SK-N-SH treated with all-trans-retinoic acid at 6 μM for 48 hours (cell line): ENCODE measurements around the gene PIK3CB.

Experiments used
- ZFP3 ChIP-seq: fragments of 250-450 bp; sonication (Bioruptor Pico); IDR thresholded peaks from 2 replicates; pipeline ENCODE4 v1.5.0; 2020; ENCODE audit warnings: mild to moderate bottlenecking, moderate library complexity
- TF ChIP-seq, protein P1 (sequence below): fragments of 250-450 bp; sonication (Bioruptor Pico); IDR thresholded peaks from 2 replicates; pipeline ENCODE4 v1.5.0; 2020; ENCODE audit warnings: mild to moderate bottlenecking, moderate library complexity

DNA sequence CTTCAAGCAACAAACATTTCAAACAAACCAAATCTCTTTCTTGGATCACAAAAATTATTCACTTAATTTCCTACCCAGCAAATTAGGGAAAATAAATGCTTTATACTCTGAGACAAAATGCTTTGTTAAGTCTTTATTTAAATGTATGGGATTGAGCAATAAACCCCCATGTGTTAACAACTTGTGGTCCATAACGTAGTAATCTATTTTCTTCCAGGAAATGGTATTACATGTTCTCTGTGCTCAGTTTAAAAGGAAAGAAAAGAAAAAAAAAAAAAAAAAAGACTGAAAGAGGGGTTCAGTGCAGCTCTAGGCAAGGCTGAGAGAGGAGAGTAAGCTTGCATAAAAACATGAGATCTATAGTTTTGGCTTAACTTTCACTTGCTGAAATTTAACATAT, 102.3 kb downstream of the PIK3CB start:
- TF ChIP-seq, protein P1, sequence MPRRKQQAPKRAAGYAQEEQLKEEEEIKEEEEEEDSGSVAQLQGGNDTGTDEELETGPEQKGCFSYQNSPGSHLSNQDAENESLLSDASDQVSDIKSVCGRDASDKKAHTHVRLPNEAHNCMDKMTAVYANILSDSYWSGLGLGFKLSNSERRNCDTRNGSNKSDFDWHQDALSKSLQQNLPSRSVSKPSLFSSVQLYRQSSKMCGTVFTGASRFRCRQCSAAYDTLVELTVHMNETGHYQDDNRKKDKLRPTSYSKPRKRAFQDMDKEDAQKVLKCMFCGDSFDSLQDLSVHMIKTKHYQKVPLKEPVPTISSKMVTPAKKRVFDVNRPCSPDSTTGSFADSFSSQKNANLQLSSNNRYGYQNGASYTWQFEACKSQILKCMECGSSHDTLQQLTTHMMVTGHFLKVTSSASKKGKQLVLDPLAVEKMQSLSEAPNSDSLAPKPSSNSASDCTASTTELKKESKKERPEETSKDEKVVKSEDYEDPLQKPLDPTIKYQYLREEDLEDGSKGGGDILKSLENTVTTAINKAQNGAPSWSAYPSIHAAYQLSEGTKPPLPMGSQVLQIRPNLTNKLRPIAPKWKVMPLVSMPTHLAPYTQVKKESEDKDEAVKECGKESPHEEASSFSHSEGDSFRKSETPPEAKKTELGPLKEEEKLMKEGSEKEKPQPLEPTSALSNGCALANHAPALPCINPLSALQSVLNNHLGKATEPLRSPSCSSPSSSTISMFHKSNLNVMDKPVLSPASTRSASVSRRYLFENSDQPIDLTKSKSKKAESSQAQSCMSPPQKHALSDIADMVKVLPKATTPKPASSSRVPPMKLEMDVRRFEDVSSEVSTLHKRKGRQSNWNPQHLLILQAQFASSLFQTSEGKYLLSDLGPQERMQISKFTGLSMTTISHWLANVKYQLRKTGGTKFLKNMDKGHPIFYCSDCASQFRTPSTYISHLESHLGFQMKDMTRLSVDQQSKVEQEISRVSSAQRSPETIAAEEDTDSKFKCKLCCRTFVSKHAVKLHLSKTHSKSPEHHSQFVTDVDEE (CRISPR knock-in tag), result no peak
- TF ChIP-seq ZFP3 (CRISPR knock-in tag), result no peak
